Prostate gland (tissue), 2 donors: ENCODE measurements around the gene CRY1.

ENCODE experiments used
- CTCF ChIP-seq, 4 experiments: fragments of 200-600 bp in 2 of 4; fragments of 450-650 bp in 2 of 4; sonication (generic) in 2 of 4; IDR thresholded peaks; 1 replicate in 3 of 4; 2 replicates in 1 of 4; pipeline ENCODE4 v1.5.1; 2016 to 2019; ENCODE audit warnings: antibody characterized with exemption in 4 of 4, mild to moderate bottlenecking in 2 of 4, moderate library complexity in 2 of 4
- POLR2A ChIP-seq: fragments of 450-650 bp; IDR thresholded peaks from one replicate; pipeline ENCODE4 v1.6.1; 2016; ENCODE audit warnings: antibody characterized with exemption, mild to moderate bottlenecking

GRCh38 chr12:106980944-106981343 lies 112.4 kb downstream of the CRY1 start:
- TF ChIP-seq CTCF (IDR thresholded peaks at IDR 0.05) (no peak), POLR2A (no peak)
